SU-DHL-6 (cell line): ENCODE data around the gene FFAR1.

Source experiments
- H2AFZ ChIP-seq: fragments of 200-600 bp; sonication (generic); 2 replicates; pipeline ENCODE4 v1.6.1; 2014; ENCODE audit warnings: low read depth, mild to moderate bottlenecking, moderate library complexity, mixed read lengths, antibody characterized with exemption, low read length; ENCODE audit not compliant: severe bottlenecking
- H3F3A ChIP-seq: fragments of 200-600 bp; shearing (Covaris generic); 2 replicates; pipeline ENCODE4 v1.6.0; 2016; ENCODE audit warnings: antibody characterized with exemption, mild to moderate bottlenecking; ENCODE audit not compliant: insufficient read depth
- H3K27ac ChIP-seq: fragments of 200-600 bp; sonication (generic); 2 replicates; pipeline ENCODE4 v1.5.1; 2016; ENCODE audit warnings: low read depth, mild to moderate bottlenecking, low read length, moderate library complexity, mixed read lengths
- H3K27me3 ChIP-seq: fragments of 200-600 bp; sonication (generic), shearing (Covaris generic); 2 replicates; pipeline ENCODE4 v1.6.0; 2014; ENCODE audit warnings: mild to moderate bottlenecking, low read length
- H3K36me3 ChIP-seq: fragments of 200-600 bp; sonication (generic); 2 replicates; pipeline ENCODE4 v1.6.1; 2014; ENCODE audit warnings: mild to moderate bottlenecking, low read length, mixed read lengths
- H3K4me2 ChIP-seq: fragments of 300-600, 200-600 bp; shearing (Covaris generic), sonication (generic); 2 replicates; pipeline ENCODE4 v1.6.0; 2014; ENCODE audit warnings: low read length, low read depth, mild to moderate bottlenecking; ENCODE audit not compliant: poor library complexity, severe bottlenecking
- H3K4me3 ChIP-seq: fragments of 200-600 bp; sonication (generic); 2 replicates; pipeline ENCODE4 v1.5.1; 2014; ENCODE audit warnings: antibody characterized with exemption, low read length, mild to moderate bottlenecking, mixed read lengths; ENCODE audit not compliant: insufficient read depth, poor library complexity, severe bottlenecking
- H3K79me2 ChIP-seq: fragments of 200-600 bp; sonication (generic); 2 replicates; pipeline ENCODE4 v1.6.1; 2014; ENCODE audit warnings: mild to moderate bottlenecking, low read length, moderate library complexity; ENCODE audit not compliant: insufficient read depth
- H3K9ac ChIP-seq: fragments of 200-600 bp; sonication (generic); 2 replicates; pipeline ENCODE4 v1.7.0; 2014; ENCODE audit warnings: mild to moderate bottlenecking, low read length
- H3K9me2 ChIP-seq: fragments of 200-600 bp; sonication (generic); replicated peaks from 2 replicates; pipeline ENCODE4 v1.6.1; 2014; ENCODE audit warnings: low read length; ENCODE audit not compliant: insufficient read depth
- H3K9me3 ChIP-seq: fragments of 200-600 bp; sonication (generic); 2 replicates; pipeline ENCODE4 v1.6.1; 2014; ENCODE audit warnings: low read length, mixed read lengths; ENCODE audit not compliant: insufficient read depth
- H4K20me1 ChIP-seq: fragments of 200-600 bp; sonication (generic); 2 replicates; pipeline ENCODE4 v1.6.1; 2014; ENCODE audit warnings: low read depth, mild to moderate bottlenecking, antibody characterized with exemption, low read length, moderate library complexity, mixed read lengths
- EZH2phosphoT487 ChIP-seq: fragments of 200-600 bp; sonication (generic), shearing (Covaris generic); conservative IDR thresholded peaks from 2 replicates; pipeline ENCODE4 v1.6.1; 2018; ENCODE audit warnings: mild to moderate bottlenecking, antibody characterized with exemption, low read length, moderate library complexity, mixed read lengths
- TF ChIP-seq, protein P1 (sequence below): fragments of 200-600 bp; sonication (generic); IDR thresholded peaks from one replicate; pipeline ENCODE4 v1.5.1; 2017; ENCODE audit warnings: antibody characterized with exemption, mild to moderate bottlenecking, low read length, moderate library complexity; ENCODE audit not compliant: insufficient read depth, poor library complexity, severe bottlenecking

The FFAR1 gene

DNA sequence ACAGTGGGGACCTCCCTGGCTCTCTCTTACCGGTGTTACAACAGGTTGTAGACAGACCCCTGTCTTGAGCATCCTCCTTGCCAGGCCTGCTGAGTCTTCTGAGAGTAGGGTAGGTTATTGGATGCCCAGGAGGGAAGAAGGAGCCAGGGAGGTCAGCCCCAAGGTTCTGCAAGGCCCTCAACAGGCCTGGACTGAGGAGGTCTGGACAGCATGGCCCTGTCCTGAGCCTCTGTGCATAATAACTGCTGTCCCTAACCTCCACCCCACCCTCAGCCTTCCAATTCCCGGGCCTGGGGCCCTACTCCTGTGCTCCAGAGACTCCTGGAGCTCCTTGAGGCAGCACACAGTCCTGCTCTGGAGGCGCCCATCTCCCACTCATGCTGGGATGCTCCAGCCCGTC is 18.4 kb upstream of the FFAR1 start:
- Histone ChIP-seq H3K4me2 (peak overlapping the region; percentile 94), H3K27me3 (no peaks in the 10 kb centered on the region), H2AFZ (no peak overlapping the region), H3K36me3 (peaks cover 21% of the 10 kb centered on the region), H3K27ac (peak overlapping the region; percentile 96), H3K9me2 (no peaks in the 10 kb centered on the region), H3K9me3 (no peaks in the 10 kb centered on the region), H3K4me3 (peak overlapping the region; percentile 89), H3K79me2 (peaks cover 49% of the 10 kb centered on the region), H4K20me1 (peaks cover 2% of the 10 kb centered on the region; the same call in 1 of the 2 replicates), H3F3A (peaks cover 49% of the 10 kb centered on the region), H3K9ac (peak overlapping the region; percentile 96)
- no peak for TF ChIP-seq EZH2phosphoT487
- TF ChIP-seq, protein P1, sequence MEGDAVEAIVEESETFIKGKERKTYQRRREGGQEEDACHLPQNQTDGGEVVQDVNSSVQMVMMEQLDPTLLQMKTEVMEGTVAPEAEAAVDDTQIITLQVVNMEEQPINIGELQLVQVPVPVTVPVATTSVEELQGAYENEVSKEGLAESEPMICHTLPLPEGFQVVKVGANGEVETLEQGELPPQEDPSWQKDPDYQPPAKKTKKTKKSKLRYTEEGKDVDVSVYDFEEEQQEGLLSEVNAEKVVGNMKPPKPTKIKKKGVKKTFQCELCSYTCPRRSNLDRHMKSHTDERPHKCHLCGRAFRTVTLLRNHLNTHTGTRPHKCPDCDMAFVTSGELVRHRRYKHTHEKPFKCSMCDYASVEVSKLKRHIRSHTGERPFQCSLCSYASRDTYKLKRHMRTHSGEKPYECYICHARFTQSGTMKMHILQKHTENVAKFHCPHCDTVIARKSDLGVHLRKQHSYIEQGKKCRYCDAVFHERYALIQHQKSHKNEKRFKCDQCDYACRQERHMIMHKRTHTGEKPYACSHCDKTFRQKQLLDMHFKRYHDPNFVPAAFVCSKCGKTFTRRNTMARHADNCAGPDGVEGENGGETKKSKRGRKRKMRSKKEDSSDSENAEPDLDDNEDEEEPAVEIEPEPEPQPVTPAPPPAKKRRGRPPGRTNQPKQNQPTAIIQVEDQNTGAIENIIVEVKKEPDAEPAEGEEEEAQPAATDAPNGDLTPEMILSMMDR: no peak

DNA sequence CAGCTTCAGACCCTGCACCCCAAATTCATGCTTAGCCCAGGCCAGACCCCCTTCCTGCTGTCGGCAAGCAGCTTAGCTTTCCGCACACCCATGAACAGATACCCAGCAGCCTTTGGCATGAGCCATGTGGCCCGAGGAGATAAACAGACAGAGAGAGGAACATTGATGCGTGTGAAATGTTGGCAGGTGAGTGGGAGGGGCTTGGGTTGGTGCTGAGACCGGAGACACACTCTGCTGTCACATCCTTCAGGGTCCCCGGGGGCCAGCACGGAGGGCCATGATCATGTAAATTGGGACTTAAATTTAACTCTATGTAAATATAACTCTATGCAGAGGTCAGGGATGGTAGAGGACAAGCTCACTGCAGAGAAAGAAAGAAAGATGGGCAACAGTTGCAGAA is 17.2 kb upstream of the FFAR1 start:
- H3K27ac ChIP-seq: peak overlapping the region; percentile 96
- H3K9ac ChIP-seq: peak overlapping the region; percentile 96
- no peaks in the 10 kb centered on the region for H3K27me3 ChIP-seq
- H3K4me2 ChIP-seq: peak overlapping the region; percentile 94
- H3K9me2 ChIP-seq: no peaks in the 10 kb centered on the region
- H3K36me3 ChIP-seq: peaks cover 23% of the 10 kb centered on the region
- peaks cover 38% of the 10 kb centered on the region for H3F3A ChIP-seq
- TF ChIP-seq EZH2phosphoT487: no peak
- TF ChIP-seq, protein P1: no peak
- H2AFZ ChIP-seq: no peak overlapping the region
- peak overlapping the region; percentile 89 for H3K4me3 ChIP-seq
- H3K79me2 ChIP-seq: peaks cover 59% of the 10 kb centered on the region
- H4K20me1 ChIP-seq: peaks cover 2% of the 10 kb centered on the region; the same call in 1 of the 2 replicates
- H3K9me3 ChIP-seq: no peaks in the 10 kb centered on the region

DNA sequence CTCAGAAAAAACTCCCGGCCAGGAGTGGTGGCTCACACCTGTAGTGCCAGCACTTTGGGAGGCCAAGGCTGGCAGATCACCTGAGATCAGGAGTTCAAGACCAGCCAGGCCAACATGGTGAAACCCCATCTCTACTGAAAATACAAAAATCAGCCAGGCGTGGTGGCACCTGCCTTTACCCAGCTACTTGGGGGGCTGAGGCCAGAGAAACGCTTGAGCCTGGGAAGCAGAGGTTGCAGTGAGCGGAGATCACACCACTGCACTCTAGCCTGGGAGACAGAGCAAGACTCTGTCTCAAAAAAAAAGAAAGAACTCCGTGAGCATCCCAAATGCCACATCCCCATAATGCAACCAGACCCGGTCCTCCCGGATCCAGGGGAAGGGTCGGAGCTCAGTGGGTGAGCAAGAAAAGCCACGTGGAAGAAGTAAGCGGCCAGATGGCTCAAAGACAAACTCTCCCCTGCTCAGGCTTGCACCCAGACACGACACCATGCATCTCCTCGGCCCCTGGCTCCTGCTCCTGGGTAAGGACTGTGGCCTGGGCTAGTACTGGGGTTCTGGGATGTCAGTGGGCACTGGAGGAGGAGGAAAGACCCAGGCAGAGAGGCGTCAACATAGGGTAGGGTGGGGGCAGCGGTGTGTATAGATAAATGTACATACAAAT is 16.0 kb upstream of the FFAR1 start:
- peak overlapping the region; percentile 94 for H3K4me2 ChIP-seq
- peak overlapping the region; percentile 63 for H3K4me3 ChIP-seq
- H3K9ac ChIP-seq: peak overlapping the region; percentile 63
- TF ChIP-seq, protein P1: no peak
- no peak for TF ChIP-seq EZH2phosphoT487
- H3K27me3 ChIP-seq: no peaks in the 10 kb centered on the region
- peak overlapping the region; percentile 96 for H3K27ac ChIP-seq
- peaks cover 70% of the 10 kb centered on the region for H3K79me2 ChIP-seq
- H3K9me3 ChIP-seq: no peaks in the 10 kb centered on the region
- H2AFZ ChIP-seq: no peak overlapping the region
- H4K20me1 ChIP-seq: peaks cover 9% of the 10 kb centered on the region; the same call in 1 of the 2 replicates
- no peaks in the 10 kb centered on the region for H3K9me2 ChIP-seq
- peaks cover 29% of the 10 kb centered on the region for H3K36me3 ChIP-seq
- H3F3A ChIP-seq: peaks cover 29% of the 10 kb centered on the region
